SU-DHL-6 (cell line): Measurements from ENCODE around the gene FKRP.

Experiments
- H2AFZ ChIP-seq: fragments of 200-600 bp; sonication (generic); 2 replicates; pipeline ENCODE4 v1.6.1; 2014; ENCODE audit warnings: low read depth, mild to moderate bottlenecking, moderate library complexity, mixed read lengths, antibody characterized with exemption, low read length; ENCODE audit not compliant: severe bottlenecking
- H3F3A ChIP-seq: fragments of 200-600 bp; shearing (Covaris generic); 2 replicates; pipeline ENCODE4 v1.6.0; 2016; ENCODE audit warnings: antibody characterized with exemption, mild to moderate bottlenecking; ENCODE audit not compliant: insufficient read depth
- H3K27ac ChIP-seq: fragments of 200-600 bp; sonication (generic); 2 replicates; pipeline ENCODE4 v1.5.1; 2016; ENCODE audit warnings: low read depth, mild to moderate bottlenecking, low read length, moderate library complexity, mixed read lengths
- H3K27me3 ChIP-seq: fragments of 200-600 bp; sonication (generic), shearing (Covaris generic); 2 replicates; pipeline ENCODE4 v1.6.0; 2014; ENCODE audit warnings: mild to moderate bottlenecking, low read length
- H3K36me3 ChIP-seq: fragments of 200-600 bp; sonication (generic); 2 replicates; pipeline ENCODE4 v1.6.1; 2014; ENCODE audit warnings: mild to moderate bottlenecking, low read length, mixed read lengths
- H3K4me2 ChIP-seq: fragments of 300-600, 200-600 bp; shearing (Covaris generic), sonication (generic); 2 replicates; pipeline ENCODE4 v1.6.0; 2014; ENCODE audit warnings: low read length, low read depth, mild to moderate bottlenecking; ENCODE audit not compliant: poor library complexity, severe bottlenecking
- H3K4me3 ChIP-seq: fragments of 200-600 bp; sonication (generic); 2 replicates; pipeline ENCODE4 v1.5.1; 2014; ENCODE audit warnings: antibody characterized with exemption, low read length, mild to moderate bottlenecking, mixed read lengths; ENCODE audit not compliant: insufficient read depth, poor library complexity, severe bottlenecking
- H3K79me2 ChIP-seq: fragments of 200-600 bp; sonication (generic); 2 replicates; pipeline ENCODE4 v1.6.1; 2014; ENCODE audit warnings: mild to moderate bottlenecking, low read length, moderate library complexity; ENCODE audit not compliant: insufficient read depth
- H3K9ac ChIP-seq: fragments of 200-600 bp; sonication (generic); 2 replicates; pipeline ENCODE4 v1.7.0; 2014; ENCODE audit warnings: mild to moderate bottlenecking, low read length
- H3K9me2 ChIP-seq: fragments of 200-600 bp; sonication (generic); replicated peaks from 2 replicates; pipeline ENCODE4 v1.6.1; 2014; ENCODE audit warnings: low read length; ENCODE audit not compliant: insufficient read depth
- H3K9me3 ChIP-seq: fragments of 200-600 bp; sonication (generic); 2 replicates; pipeline ENCODE4 v1.6.1; 2014; ENCODE audit warnings: low read length, mixed read lengths; ENCODE audit not compliant: insufficient read depth
- H4K20me1 ChIP-seq: fragments of 200-600 bp; sonication (generic); 2 replicates; pipeline ENCODE4 v1.6.1; 2014; ENCODE audit warnings: low read depth, mild to moderate bottlenecking, antibody characterized with exemption, low read length, moderate library complexity, mixed read lengths
- EZH2phosphoT487 ChIP-seq: fragments of 200-600 bp; sonication (generic), shearing (Covaris generic); conservative IDR thresholded peaks from 2 replicates; pipeline ENCODE4 v1.6.1; 2018; ENCODE audit warnings: mild to moderate bottlenecking, antibody characterized with exemption, low read length, moderate library complexity, mixed read lengths
- TF ChIP-seq, protein P1 (sequence below): fragments of 200-600 bp; sonication (generic); IDR thresholded peaks from one replicate; pipeline ENCODE4 v1.5.1; 2017; ENCODE audit warnings: antibody characterized with exemption, mild to moderate bottlenecking, low read length, moderate library complexity; ENCODE audit not compliant: insufficient read depth, poor library complexity, severe bottlenecking

Gene FKRP

DNA sequence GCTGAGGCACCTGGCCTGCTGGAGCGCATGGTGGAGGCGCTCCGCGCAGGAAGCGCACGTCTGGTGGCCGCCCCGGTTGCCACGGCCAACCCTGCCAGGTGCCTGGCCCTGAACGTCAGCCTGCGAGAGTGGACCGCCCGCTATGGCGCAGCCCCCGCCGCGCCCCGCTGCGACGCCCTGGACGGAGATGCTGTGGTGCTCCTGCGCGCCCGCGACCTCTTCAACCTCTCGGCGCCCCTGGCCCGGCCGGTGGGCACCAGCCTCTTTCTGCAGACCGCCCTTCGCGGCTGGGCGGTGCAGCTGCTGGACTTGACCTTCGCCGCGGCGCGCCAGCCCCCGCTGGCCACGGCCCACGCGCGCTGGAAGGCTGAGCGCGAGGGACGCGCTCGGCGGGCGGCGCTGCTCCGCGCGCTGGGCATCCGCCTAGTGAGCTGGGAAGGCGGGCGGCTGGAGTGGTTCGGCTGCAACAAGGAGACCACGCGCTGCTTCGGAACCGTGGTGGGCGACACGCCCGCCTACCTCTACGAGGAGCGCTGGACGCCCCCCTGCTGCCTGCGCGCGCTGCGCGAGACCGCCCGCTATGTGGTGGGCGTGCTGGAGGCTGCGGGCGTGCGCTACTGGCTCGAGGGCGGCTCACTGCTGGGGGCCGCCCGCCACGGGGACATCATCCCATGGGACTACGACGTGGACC, 10.1 kb downstream of the FKRP start:
- Histone ChIP-seq H4K20me1 (no peaks in the 10 kb centered on the region), H3K9ac (no peak overlapping the region), H3K9me3 (no peaks in the 10 kb centered on the region), H3K79me2 (no peaks in the 10 kb centered on the region), H3K27ac (no peak overlapping the region), H3K9me2 (no peaks in the 10 kb centered on the region), H3K4me2 (no peak overlapping the region), H2AFZ (no peak overlapping the region), H3F3A (no peaks in the 10 kb centered on the region), H3K36me3 (no peaks in the 10 kb centered on the region), H3K27me3 (no peaks in the 10 kb centered on the region), H3K4me3 (no peak overlapping the region)
- TF ChIP-seq EZH2phosphoT487, result no peak
- TF ChIP-seq, protein P1, sequence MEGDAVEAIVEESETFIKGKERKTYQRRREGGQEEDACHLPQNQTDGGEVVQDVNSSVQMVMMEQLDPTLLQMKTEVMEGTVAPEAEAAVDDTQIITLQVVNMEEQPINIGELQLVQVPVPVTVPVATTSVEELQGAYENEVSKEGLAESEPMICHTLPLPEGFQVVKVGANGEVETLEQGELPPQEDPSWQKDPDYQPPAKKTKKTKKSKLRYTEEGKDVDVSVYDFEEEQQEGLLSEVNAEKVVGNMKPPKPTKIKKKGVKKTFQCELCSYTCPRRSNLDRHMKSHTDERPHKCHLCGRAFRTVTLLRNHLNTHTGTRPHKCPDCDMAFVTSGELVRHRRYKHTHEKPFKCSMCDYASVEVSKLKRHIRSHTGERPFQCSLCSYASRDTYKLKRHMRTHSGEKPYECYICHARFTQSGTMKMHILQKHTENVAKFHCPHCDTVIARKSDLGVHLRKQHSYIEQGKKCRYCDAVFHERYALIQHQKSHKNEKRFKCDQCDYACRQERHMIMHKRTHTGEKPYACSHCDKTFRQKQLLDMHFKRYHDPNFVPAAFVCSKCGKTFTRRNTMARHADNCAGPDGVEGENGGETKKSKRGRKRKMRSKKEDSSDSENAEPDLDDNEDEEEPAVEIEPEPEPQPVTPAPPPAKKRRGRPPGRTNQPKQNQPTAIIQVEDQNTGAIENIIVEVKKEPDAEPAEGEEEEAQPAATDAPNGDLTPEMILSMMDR, result no peak

- no peaks in the 10 kb centered on the region for H3K9me3 ChIP-seq
- no peaks in the 10 kb centered on the region for H3F3A ChIP-seq
- no peaks in the 10 kb centered on the region for H3K9me2 ChIP-seq
- no peaks in the 10 kb centered on the region for H3K79me2 ChIP-seq
- TF ChIP-seq EZH2phosphoT487, result no peak
- no peaks in the 10 kb centered on the region for H3K36me3 ChIP-seq
- no peak overlapping the region for H2AFZ ChIP-seq
- H3K4me2 ChIP-seq, result no peak overlapping the region
- H3K27ac ChIP-seq, result no peak overlapping the region
- H4K20me1 ChIP-seq, result no peaks in the 10 kb centered on the region
- H3K27me3 ChIP-seq, result no peaks in the 10 kb centered on the region
- H3K9ac ChIP-seq, result no peak overlapping the region
- H3K4me3 ChIP-seq, result no peak overlapping the region
Observed at GRCh38 chr19:46756544-46756888, 10.7 kb downstream of the FKRP start.

- no peak overlapping the region for H2AFZ ChIP-seq
- no peaks in the 10 kb centered on the region for H3F3A ChIP-seq
- no peaks in the 10 kb centered on the region for H4K20me1 ChIP-seq
- H3K79me2 ChIP-seq, result no peaks in the 10 kb centered on the region
- H3K9ac ChIP-seq, result no peak overlapping the region
- H3K27me3 ChIP-seq, result no peaks in the 10 kb centered on the region
- no peak overlapping the region for H3K4me3 ChIP-seq
- H3K4me2 ChIP-seq, result no peak overlapping the region
- no peaks in the 10 kb centered on the region for H3K36me3 ChIP-seq
- H3K27ac ChIP-seq, result no peak overlapping the region
- no peak for TF ChIP-seq EZH2phosphoT487
- TF ChIP-seq, protein P1, result no peak
- no peaks in the 10 kb centered on the region for H3K9me2 ChIP-seq
- H3K9me3 ChIP-seq, result no peaks in the 10 kb centered on the region
Observed at GRCh38 chr19:46759206-46759605, 13.3 kb downstream of the FKRP start.

- Histone ChIP-seq H3K9ac (no peak overlapping the region), H3K27me3 (no peaks in the 10 kb centered on the region), H4K20me1 (no peaks in the 10 kb centered on the region), H3K4me3 (no peak overlapping the region), H3K9me3 (no peaks in the 10 kb centered on the region), H2AFZ (no peak overlapping the region), H3K36me3 (no peaks in the 10 kb centered on the region), H3F3A (no peaks in the 10 kb centered on the region), H3K9me2 (no peaks in the 10 kb centered on the region), H3K4me2 (no peak overlapping the region), H3K79me2 (no peaks in the 10 kb centered on the region), H3K27ac (no peak overlapping the region)
- TF ChIP-seq, protein P1, result no peak
- no peak for TF ChIP-seq EZH2phosphoT487
Observed at GRCh38 chr19:46759817-46760333, 14.0 kb downstream of the FKRP start.
